Fibroblast of lung (primary cell): Measurements from ENCODE around the gene SLC27A4. TPM values are rescaled to one million over a fixed set of nuclear protein-coding genes. Genes with fewer than 3 reads are reported as not detected.
A peak's percentile ranks its signal among the peaks of the same experiment; 100 is the strongest.

Experiments used
- DNase-seq, 2 donors: peaks; one replicate each; pipeline versions ENCODE4 v3.0.0 to v3.0.0-alpha.2; 2010; ENCODE audit warnings: low read depth in 2 of 2
- H2AFZ ChIP-seq: 2 replicates; pipeline ENCODE4 v1.5.1; 2012; ENCODE audit warnings: low read length, control low read depth, inconsistent platforms
- H3K27ac ChIP-seq: 2 replicates; pipeline ENCODE4 v1.5.1; 2011; ENCODE audit warnings: low read length, control low read depth; ENCODE audit not compliant: insufficient read depth
- H3K27me3 ChIP-seq: 2 replicates; pipeline ENCODE4 v1.5.1; 2011; ENCODE audit warnings: mild to moderate bottlenecking, low read length; ENCODE audit not compliant: control insufficient read depth, insufficient read depth
- H3K36me3 ChIP-seq: 2 replicates; pipeline ENCODE4 v1.5.1; 2011; ENCODE audit warnings: low read length; ENCODE audit not compliant: control insufficient read depth, insufficient read depth
- H3K4me1 ChIP-seq: 2 replicates; pipeline ENCODE4 v1.5.1; 2011; ENCODE audit warnings: low read length; ENCODE audit not compliant: control insufficient read depth, insufficient read depth; ENCODE audit errors: extremely low read depth
- H3K4me2 ChIP-seq: 2 replicates; pipeline ENCODE4 v1.5.1; 2011; ENCODE audit warnings: low read length, control low read depth; ENCODE audit not compliant: insufficient read depth; ENCODE audit errors: extremely low read depth
- H3K4me3 ChIP-seq, 4 experiments: fragments of 200-600 bp in 1 of 4; sonication (generic) in 1 of 4; replicated peaks in 1 of 4; 2 replicates each; pipeline ENCODE4 v1.5.1; 2011 to 2016; ENCODE audit warnings: low read length in 4 of 4, low read depth in 3 of 4, mild to moderate bottlenecking in 3 of 4, control low read depth in 2 of 4, inconsistent platforms in 1 of 4, mixed read lengths in 1 of 4; ENCODE audit not compliant: insufficient read depth in 1 of 4; ENCODE audit errors: control extremely low read depth in 1 of 4
- H3K79me2 ChIP-seq: 2 replicates; pipeline ENCODE4 v1.5.1; 2012; ENCODE audit warnings: mild to moderate bottlenecking, low read length, inconsistent platforms; ENCODE audit not compliant: control insufficient read depth, insufficient read depth
- H3K9ac ChIP-seq: 2 replicates; pipeline ENCODE4 v1.5.1; 2011; ENCODE audit warnings: mild to moderate bottlenecking, low read length, control low read depth; ENCODE audit not compliant: insufficient read depth
- H3K9me3 ChIP-seq: 2 replicates; pipeline ENCODE4 v1.5.1; 2012; ENCODE audit warnings: low read depth, low read length; ENCODE audit not compliant: control insufficient read depth, insufficient read depth
- H4K20me1 ChIP-seq: 2 replicates; pipeline ENCODE4 v1.5.1; 2011; ENCODE audit warnings: low read length; ENCODE audit not compliant: control insufficient read depth, insufficient read depth; ENCODE audit errors: extremely low read depth
- EZH2 ChIP-seq: IDR thresholded peaks from 2 replicates; pipeline ENCODE4 v1.5.1; 2012; ENCODE audit warnings: low read length, control low read depth, mild to moderate bottlenecking; ENCODE audit errors: missing control alignments
- polyA plus RNA-seq, 2 donors: library from polyadenylated mRNA; depleted of rRNA in 1 of 2; stranded (reverse) in 1 of 2; unstranded in 1 of 2; fragments of >200 nt; gene quantifications; 2 replicates each; pipeline ENCODE4 v1.2.1, GENCODE V29; 2011 to 2012; ENCODE audit warnings: missing spikeins in 1 of 2
- total RNA-seq: library from RNA; depleted of rRNA; stranded (reverse); fragments of >200 nt; gene quantifications from 2 replicates; pipeline ENCODE4 v1.2.1, GENCODE V29; 2014
- TF ChIP-seq, protein P1 (sequence below), 2 donors: IDR thresholded peaks in 1 of 2; conservative IDR thresholded peaks in 1 of 2; 1 replicate in 1 of 2; 2 replicates in 1 of 2; pipeline ENCODE4 v1.5.1; 2011 to 2012; ENCODE audit warnings: low read length in 2 of 2, control low read depth in 1 of 2, inconsistent platforms in 1 of 2, low read depth in 1 of 2, mild to moderate bottlenecking in 1 of 2

The SLC27A4 gene
- total and polyA plus RNA-seq, 2 donors (not counting 1 experiment from before 2014, with no cell fraction given) = 10.3 to 11.7 TPM

GRCh38 chr9:128298535-128299482 is 41.5 kb upstream of the SLC27A4 start:
- H3K36me3 ChIP-seq = no peaks in the 10 kb centered on the region
- no peaks in the 10 kb centered on the region for H3K27me3 ChIP-seq
- no peak for DNase-seq
- H4K20me1 ChIP-seq = no peaks in the 10 kb centered on the region
- no peak overlapping the region for H2AFZ ChIP-seq
- no peaks in the 10 kb centered on the region for H3K9me3 ChIP-seq
- TF ChIP-seq, protein P1, sequence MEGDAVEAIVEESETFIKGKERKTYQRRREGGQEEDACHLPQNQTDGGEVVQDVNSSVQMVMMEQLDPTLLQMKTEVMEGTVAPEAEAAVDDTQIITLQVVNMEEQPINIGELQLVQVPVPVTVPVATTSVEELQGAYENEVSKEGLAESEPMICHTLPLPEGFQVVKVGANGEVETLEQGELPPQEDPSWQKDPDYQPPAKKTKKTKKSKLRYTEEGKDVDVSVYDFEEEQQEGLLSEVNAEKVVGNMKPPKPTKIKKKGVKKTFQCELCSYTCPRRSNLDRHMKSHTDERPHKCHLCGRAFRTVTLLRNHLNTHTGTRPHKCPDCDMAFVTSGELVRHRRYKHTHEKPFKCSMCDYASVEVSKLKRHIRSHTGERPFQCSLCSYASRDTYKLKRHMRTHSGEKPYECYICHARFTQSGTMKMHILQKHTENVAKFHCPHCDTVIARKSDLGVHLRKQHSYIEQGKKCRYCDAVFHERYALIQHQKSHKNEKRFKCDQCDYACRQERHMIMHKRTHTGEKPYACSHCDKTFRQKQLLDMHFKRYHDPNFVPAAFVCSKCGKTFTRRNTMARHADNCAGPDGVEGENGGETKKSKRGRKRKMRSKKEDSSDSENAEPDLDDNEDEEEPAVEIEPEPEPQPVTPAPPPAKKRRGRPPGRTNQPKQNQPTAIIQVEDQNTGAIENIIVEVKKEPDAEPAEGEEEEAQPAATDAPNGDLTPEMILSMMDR (conservative IDR thresholded peaks at IDR 0.05 in 1 of 2, IDR thresholded peaks at IDR 0.05 in 1 of 2; ENCODE audit: low read depth in 1 of 2, low read length in 2 of 2) = no peak
- TF ChIP-seq EZH2 = no peak
- no peak overlapping the region for H3K4me3 ChIP-seq
- H3K79me2 ChIP-seq = no peaks in the 10 kb centered on the region
- H3K4me2 ChIP-seq = no peak overlapping the region
- H3K4me1 ChIP-seq = peaks cover 6% of the 10 kb centered on the region
- H3K27ac ChIP-seq = no peak overlapping the region
- no peak overlapping the region for H3K9ac ChIP-seq

GRCh38 chr9:128304136-128304970 is 36.0 kb upstream of the SLC27A4 start:
- Histone ChIP-seq H3K27ac (no peak overlapping the region), H3K36me3 (no peaks in the 10 kb centered on the region), H2AFZ (no peak overlapping the region), H3K4me3 (no peak overlapping the region), H3K27me3 (no peaks in the 10 kb centered on the region), H4K20me1 (no peaks in the 10 kb centered on the region), H3K9me3 (no peaks in the 10 kb centered on the region), H3K4me2 (no peak overlapping the region), H3K4me1 (peaks cover 8% of the 10 kb centered on the region), H3K79me2 (no peaks in the 10 kb centered on the region), H3K9ac (no peak overlapping the region)
- TF ChIP-seq, protein P1 (conservative IDR thresholded peaks at IDR 0.05 in 1 of 2, IDR thresholded peaks at IDR 0.05 in 1 of 2; ENCODE audit: low read depth in 1 of 2, low read length in 2 of 2) = no peak
- TF ChIP-seq EZH2 = no peak
- peak in 1 of 2 donors; percentile 43 for DNase-seq

- H3K4me1 ChIP-seq = peaks cover 8% of the 10 kb centered on the region
- no peaks in the 10 kb centered on the region for H3K36me3 ChIP-seq
- no peak overlapping the region for H3K4me3 ChIP-seq
- H3K9me3 ChIP-seq = no peaks in the 10 kb centered on the region
- TF ChIP-seq, protein P1 (conservative IDR thresholded peaks at IDR 0.05 in 1 of 2, IDR thresholded peaks at IDR 0.05 in 1 of 2; ENCODE audit: low read depth in 1 of 2, low read length in 2 of 2) = no peak
- no peak for TF ChIP-seq EZH2
- H4K20me1 ChIP-seq = no peaks in the 10 kb centered on the region
- H3K27me3 ChIP-seq = no peaks in the 10 kb centered on the region
- H3K79me2 ChIP-seq = no peaks in the 10 kb centered on the region
- no peak overlapping the region for H3K9ac ChIP-seq
- DNase-seq = peak in 1 of 2 donors; percentile 50
- no peak overlapping the region for H2AFZ ChIP-seq
- no peak overlapping the region for H3K4me2 ChIP-seq
- no peak overlapping the region for H3K27ac ChIP-seq
These were observed 35.4 kb upstream of the SLC27A4 start for GRCh38 chr9:128304971-128305288.
